AG04449 (cell line): ENCODE data around the gene HES6.

Experiments used
- CTCF ChIA-PET: fragments of 350-600 bp; formaldehyde crosslinking; extraction: SDS; loops from one replicate; lab custom pipeline; 2021; ENCODE audit warnings: antibody characterized with exemption; lab: Yijun Ruan, JAX
- POLR2A ChIA-PET: fragments of 400-600, 350-600 bp; formaldehyde crosslinking; extraction: SDS; loops from one replicate; lab custom pipeline; 2020; ENCODE audit warnings: antibody characterized with exemption, inconsistent platforms; lab: Yijun Ruan, JAX
- DNase-seq: peaks from one replicate; pipeline ENCODE4 v3.0.0-alpha.2; 2010; ENCODE audit warnings: low read depth, low spot score
- H3K4me3 ChIP-seq: 2 replicates; pipeline ENCODE4 v1.5.1; 2011; ENCODE audit warnings: low read depth, mild to moderate bottlenecking, control low read depth, low read length
- CTCF ChIP-seq: IDR thresholded peaks from one replicate; pipeline ENCODE4 v1.5.1; 2011; ENCODE audit warnings: mild to moderate bottlenecking, moderate library complexity, low read length, control low read depth, inconsistent platforms; ENCODE audit not compliant: insufficient read depth; ENCODE audit errors: missing control alignments

HES6 gene

GRCh38 chr2:238240757-238241711 is 1.2 kb upstream of the HES6 start:
- CTCF ChIA-PET = interaction anchor here (21.6 kb wide), 1 partner anchor 20 kb away, joined by 223 read pairs; no protein-coding TSS in a partner anchor
- POLR2A ChIA-PET = no interaction called here
- no peak for TF ChIP-seq CTCF
- no peak for DNase-seq
- no peak overlapping the region for H3K4me3 ChIP-seq

GRCh38 chr2:238239543-238239862 is 335 bp downstream of the HES6 start:
- ChIA-PET POLR2A (interaction anchor here (0.5 to 0.9 kb wide), 2 partner anchors 16 to 322 kb away, joined by 3 to 5 read pairs; no protein-coding TSS in a partner anchor), CTCF (interaction anchor here (21.6 kb wide), 1 partner anchor 21 kb away, joined by 223 read pairs; no protein-coding TSS in a partner anchor)
- no peak for TF ChIP-seq CTCF
- DNase-seq = no peak
- H3K4me3 ChIP-seq = peak overlapping the region; percentile 59

GRCh38 chr2:238238766-238239542 is 884 bp downstream of the HES6 start:
- no peak for DNase-seq
- CTCF ChIA-PET = interaction anchor here (21.6 kb wide), 1 partner anchor 22 kb away, joined by 223 read pairs; no protein-coding TSS in a partner anchor
- peak overlapping the region; percentile 59 for H3K4me3 ChIP-seq
- POLR2A ChIA-PET = interaction anchor here (0.5 kb wide), 1 partner anchor 322 kb away, joined by 5 read pairs; no protein-coding TSS in a partner anchor
- TF ChIP-seq CTCF = no peak

GRCh38 chr2:238238311-238238765 is 1.5 kb downstream of the HES6 start:
- H3K4me3 ChIP-seq = no peak overlapping the region
- DNase-seq = no peak
- POLR2A ChIA-PET = no interaction called here
- CTCF ChIA-PET = interaction anchor here (21.6 kb wide), 1 partner anchor 22 kb away, joined by 223 read pairs; no protein-coding TSS in a partner anchor
- no peak for TF ChIP-seq CTCF

- no peak overlapping the region for H3K4me3 ChIP-seq
- TF ChIP-seq CTCF = no peak
- CTCF ChIA-PET = interaction anchor here (21.6 kb wide), 1 partner anchor 23 kb away, joined by 223 read pairs; no protein-coding TSS in a partner anchor
- POLR2A ChIA-PET = no interaction called here
- DNase-seq = no peak
Measured at GRCh38 chr2:238237431-238238135, 2.3 kb downstream of the HES6 start.
